H9 (cell line): ENCODE measurements around the gene IDE. TPM values are rescaled to one million over a fixed set of nuclear protein-coding genes. Genes with fewer than 3 reads are reported as not detected.

Source experiments
- DNase-seq: peaks from one replicate; pipeline ENCODE4 v3.0.0-alpha.2; 2017
- H2AFZ ChIP-seq: one replicate; pipeline ENCODE4 v1.6.1; 2013; ENCODE audit warnings: mild to moderate bottlenecking, low read length, control low read depth, moderate library complexity
- H2AK5ac ChIP-seq: 2 replicates; pipeline ENCODE4 v1.6.1; 2013; ENCODE audit warnings: low read length, control low read depth, mixed read lengths; ENCODE audit not compliant: insufficient read length
- H2BK120ac ChIP-seq: one replicate; pipeline ENCODE4 v1.6.1; 2013; ENCODE audit warnings: low read depth, mild to moderate bottlenecking, low read length, control low read depth, inconsistent platforms; ENCODE audit not compliant: poor library complexity, severe bottlenecking
- H2BK12ac ChIP-seq: 2 replicates; pipeline ENCODE4 v1.6.1; 2013; ENCODE audit warnings: low read length, control low read depth, mixed read lengths, low read depth; ENCODE audit not compliant: insufficient read length
- H2BK15ac ChIP-seq: 2 replicates; pipeline ENCODE4 v1.6.1; 2013; ENCODE audit warnings: low read depth, low read length, control low read depth
- H2BK20ac ChIP-seq: one replicate; pipeline ENCODE4 v1.6.1; 2013; ENCODE audit warnings: low read depth, mild to moderate bottlenecking, low read length, control low read depth, inconsistent platforms; ENCODE audit not compliant: poor library complexity, severe bottlenecking
- H2BK5ac ChIP-seq: 2 replicates; pipeline ENCODE4 v1.6.1; 2013; ENCODE audit warnings: low read length, control low read depth, mixed read lengths; ENCODE audit not compliant: insufficient read length
- H3K14ac ChIP-seq: 2 replicates; pipeline ENCODE4 v1.6.1; 2013; ENCODE audit warnings: low read length, control low read depth; ENCODE audit not compliant: insufficient read depth
- H3K18ac ChIP-seq: 2 replicates; pipeline ENCODE4 v1.6.1; 2013; ENCODE audit warnings: low read depth, mild to moderate bottlenecking, mixed read lengths, low read length, control low read depth; ENCODE audit not compliant: insufficient read length
- H3K23ac ChIP-seq: 2 replicates; pipeline ENCODE4 v1.6.1; 2013; ENCODE audit warnings: low read length, control low read depth, mixed read lengths, low read depth; ENCODE audit not compliant: insufficient read length
- H3K23me2 ChIP-seq: 2 replicates; pipeline ENCODE4 v1.6.1; 2013; ENCODE audit warnings: low read depth, mild to moderate bottlenecking, mixed read lengths, low read length, control low read depth; ENCODE audit not compliant: insufficient read length, poor library complexity, severe bottlenecking
- H3K27ac ChIP-seq: 2 replicates; pipeline ENCODE4 v1.5.1; 2013; ENCODE audit warnings: low read length, control low read depth, mixed read lengths, low read depth; ENCODE audit not compliant: insufficient read length
- H3K27me3 ChIP-seq: 2 replicates; pipeline ENCODE4 v1.6.1; 2013; ENCODE audit warnings: low read length, control low read depth, inconsistent platforms; ENCODE audit not compliant: insufficient read depth
- H3K4ac ChIP-seq: 2 replicates; pipeline ENCODE4 v1.6.1; 2013; ENCODE audit warnings: low read depth, mild to moderate bottlenecking, control low read depth, inconsistent platforms, low read length, moderate library complexity
- H3K4me1 ChIP-seq: 2 replicates; pipeline ENCODE4 v1.6.1; 2013; ENCODE audit warnings: low read length, control low read depth, inconsistent platforms; ENCODE audit not compliant: insufficient read depth
- H3K4me2 ChIP-seq: 2 replicates; pipeline ENCODE4 v1.6.1; 2013; ENCODE audit warnings: low read length, control low read depth, mixed read lengths; ENCODE audit not compliant: insufficient read length, insufficient read depth
- H3K56ac ChIP-seq: 2 replicates; pipeline ENCODE4 v1.6.1; 2013; ENCODE audit warnings: low read depth, mild to moderate bottlenecking, mixed read lengths, low read length, control low read depth; ENCODE audit not compliant: insufficient read length
- H3K79me1 ChIP-seq: 2 replicates; pipeline ENCODE4 v1.6.1; 2013; ENCODE audit warnings: low read depth, mild to moderate bottlenecking, moderate library complexity, low read length, control low read depth, inconsistent platforms; ENCODE audit not compliant: insufficient read depth, poor library complexity, severe bottlenecking
- H3K79me2 ChIP-seq: 2 replicates; pipeline ENCODE4 v1.6.1; 2013; ENCODE audit warnings: low read length, control low read depth, inconsistent platforms; ENCODE audit not compliant: insufficient read depth
- H3K9ac ChIP-seq: 2 replicates; pipeline ENCODE4 v1.6.1; 2013; ENCODE audit warnings: low read length, control low read depth, mixed read lengths; ENCODE audit not compliant: insufficient read length; ENCODE audit errors: extremely low read depth
- H3K9me3 ChIP-seq: one replicate; pipeline ENCODE4 v1.6.1; 2013; ENCODE audit warnings: low read depth, low read length, inconsistent platforms; ENCODE audit not compliant: control insufficient read depth
- H3T11ph ChIP-seq: one replicate; pipeline ENCODE4 v1.6.1; 2013; ENCODE audit warnings: mild to moderate bottlenecking, low read length, control low read depth, inconsistent platforms
- H4K20me1 ChIP-seq: one replicate; pipeline ENCODE4 v1.6.1; 2013; ENCODE audit not compliant: control insufficient read depth, insufficient read length, insufficient read depth
- H4K5ac ChIP-seq: 2 replicates; pipeline ENCODE4 v1.6.1; 2013; ENCODE audit warnings: low read depth, mild to moderate bottlenecking, mixed read lengths, low read length, control low read depth; ENCODE audit not compliant: insufficient read length
- H4K8ac ChIP-seq: replicated peaks from 2 replicates; pipeline ENCODE4 v1.6.1; 2013; ENCODE audit warnings: low read length, control low read depth, mixed read lengths, low read depth; ENCODE audit not compliant: insufficient read length
- H4K91ac ChIP-seq: 2 replicates; pipeline ENCODE4 v1.6.1; 2013; ENCODE audit warnings: low read depth, mild to moderate bottlenecking, moderate library complexity, mixed read lengths, low read length, control low read depth; ENCODE audit not compliant: insufficient read length
- H3K27ac Mint-ChIP-seq, 3 experiments: 2 replicates in 2 of 3; 3 replicates in 1 of 3; pipeline ENCODE4 v1.8.0; 2020 to 2021; ENCODE audit warnings: mixed read lengths in 3 of 3, mild to moderate bottlenecking in 1 of 3, moderate library complexity in 1 of 3
- H3K27me3 Mint-ChIP-seq: 2 replicates; pipeline ENCODE4 v1.8.0; 2021; ENCODE audit warnings: low read depth, mild to moderate bottlenecking, moderate library complexity, mixed read lengths
- H3K36me3 Mint-ChIP-seq, 3 experiments: 2 replicates in 2 of 3; 3 replicates in 1 of 3; pipeline ENCODE4 v1.8.0; 2020 to 2021; ENCODE audit warnings: low read depth in 3 of 3, mixed read lengths in 3 of 3; ENCODE audit not compliant: insufficient read depth in 1 of 3
- H3K4me1 Mint-ChIP-seq, 2 experiments: 2 replicates each; pipeline ENCODE4 v1.8.0; 2020; ENCODE audit warnings: mixed read lengths in 2 of 2
- H3K4me3 Mint-ChIP-seq, 2 experiments: 2 replicates in 1 of 2; 3 replicates in 1 of 2; pipeline ENCODE4 v1.8.0; 2020 to 2021; ENCODE audit warnings: mild to moderate bottlenecking in 2 of 2, mixed read lengths in 2 of 2, moderate library complexity in 1 of 2
- H3K9me3 Mint-ChIP-seq, 2 experiments: 2 replicates in 1 of 2; 3 replicates in 1 of 2; pipeline ENCODE4 v1.8.0; 2020; ENCODE audit warnings: mild to moderate bottlenecking in 2 of 2, mixed read lengths in 2 of 2, moderate library complexity in 1 of 2
- total RNA-seq: library from RNA; stranded (reverse); gene quantifications from 2 replicates; pipeline ENCODE4 v1.2.1, GENCODE V29; 2021
- TF ChIP-seq, protein P1 (sequence below): fragments of 200-600 bp; sonication (generic); conservative IDR thresholded peaks from 3 replicates; pipeline ENCODE4 v1.8.0; 2021; ENCODE audit warnings: antibody characterized with exemption, mild to moderate bottlenecking

The IDE gene
- total RNA-seq, 1 experiment from 2014 or later, result 48.9 TPM

- H3K56ac ChIP-seq, result no peak overlapping the region
- no peaks in the 10 kb centered on the region for H3K79me2 ChIP-seq
- H3K18ac ChIP-seq, result no peak overlapping the region
- H4K8ac ChIP-seq, result no peak overlapping the region
- no peaks in the 10 kb centered on the region for H3K9me3 ChIP-seq
- no peak overlapping the region for H3K4ac ChIP-seq
- no peak overlapping the region for H3T11ph ChIP-seq
- no peak for DNase-seq
- H3K9ac ChIP-seq, result no peak overlapping the region
- no peaks in the 10 kb centered on the region for H3K27me3 Mint-ChIP-seq
- no peaks in the 10 kb centered on the region for H3K27me3 ChIP-seq
- no peak overlapping the region for H2BK20ac ChIP-seq
- no peaks in the 10 kb centered on the region for H3K4me1 Mint-ChIP-seq
- no peak overlapping the region for H3K4me3 Mint-ChIP-seq
- no peaks in the 10 kb centered on the region for H3K23me2 ChIP-seq
- no peak overlapping the region for H3K4me2 ChIP-seq
- H3K79me1 ChIP-seq, result no peaks in the 10 kb centered on the region
- no peak overlapping the region for H4K91ac ChIP-seq
- no peak overlapping the region for H3K27ac ChIP-seq
- H2BK5ac ChIP-seq, result no peak overlapping the region
- H2BK12ac ChIP-seq, result no peak overlapping the region
- H3K27ac Mint-ChIP-seq, result no peak overlapping the region
- no peaks in the 10 kb centered on the region; a peak in 1 of 5 replicates for H3K9me3 Mint-ChIP-seq
- peaks cover 44 to 83% (median 79%) of the 10 kb centered on the region in 3 experiments for H3K36me3 Mint-ChIP-seq
- no peak overlapping the region for H3K23ac ChIP-seq
- H3K4me1 ChIP-seq, result no peaks in the 10 kb centered on the region
- no peak overlapping the region for H2BK120ac ChIP-seq
- TF ChIP-seq, protein P1, sequence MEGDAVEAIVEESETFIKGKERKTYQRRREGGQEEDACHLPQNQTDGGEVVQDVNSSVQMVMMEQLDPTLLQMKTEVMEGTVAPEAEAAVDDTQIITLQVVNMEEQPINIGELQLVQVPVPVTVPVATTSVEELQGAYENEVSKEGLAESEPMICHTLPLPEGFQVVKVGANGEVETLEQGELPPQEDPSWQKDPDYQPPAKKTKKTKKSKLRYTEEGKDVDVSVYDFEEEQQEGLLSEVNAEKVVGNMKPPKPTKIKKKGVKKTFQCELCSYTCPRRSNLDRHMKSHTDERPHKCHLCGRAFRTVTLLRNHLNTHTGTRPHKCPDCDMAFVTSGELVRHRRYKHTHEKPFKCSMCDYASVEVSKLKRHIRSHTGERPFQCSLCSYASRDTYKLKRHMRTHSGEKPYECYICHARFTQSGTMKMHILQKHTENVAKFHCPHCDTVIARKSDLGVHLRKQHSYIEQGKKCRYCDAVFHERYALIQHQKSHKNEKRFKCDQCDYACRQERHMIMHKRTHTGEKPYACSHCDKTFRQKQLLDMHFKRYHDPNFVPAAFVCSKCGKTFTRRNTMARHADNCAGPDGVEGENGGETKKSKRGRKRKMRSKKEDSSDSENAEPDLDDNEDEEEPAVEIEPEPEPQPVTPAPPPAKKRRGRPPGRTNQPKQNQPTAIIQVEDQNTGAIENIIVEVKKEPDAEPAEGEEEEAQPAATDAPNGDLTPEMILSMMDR, result no peak
- no peak overlapping the region for H2AK5ac ChIP-seq
- H2BK15ac ChIP-seq, result no peak overlapping the region
- H2AFZ ChIP-seq, result no peak overlapping the region
- H4K5ac ChIP-seq, result no peak overlapping the region
- no peak overlapping the region for H3K14ac ChIP-seq
- no peaks in the 10 kb centered on the region for H4K20me1 ChIP-seq
Observed at GRCh38 chr10:92619368-92619767, 45.5 kb upstream of the IDE start.
